IMR-90 (cell line): ENCODE data around the gene HOXA2. TPM values are rescaled to one million over a fixed set of nuclear protein-coding genes. Genes with fewer than 3 reads are reported as not detected.

Source experiments
- ATAC-seq: fragments of 200-7000 bp; cut with Tn5 transposase; 2 replicates; pipeline ENCODE4 v1.9.1; 2020; ENCODE audit warnings: low read depth, mild to moderate bottlenecking, moderate library complexity
- BruUV-seq: library from RNA; stranded (reverse); fragments of 400-500 nt; replicated peaks from 2 replicates; lab custom pipeline; 2021; lab: Mats Ljungman, UMichigan
- CTCF ChIA-PET: fragments of 300-600 bp; formaldehyde crosslinking; extraction: SDS; loops from one replicate; lab custom pipeline; 2021; ENCODE audit warnings: antibody characterized with exemption; lab: Yijun Ruan, JAX
- POLR2A ChIA-PET: fragments of 300-600 bp; sonication (Branson Sonifier 250); formaldehyde crosslinking; loops from one replicate; lab custom pipeline; 2022; ENCODE audit warnings: antibody characterized with exemption; ENCODE audit not compliant: unreplicated experiment; lab: Charles Lee
- DNase-seq: peaks from one replicate; pipeline ENCODE4 v3.0.0; 2013
- H2AFZ ChIP-seq: replicated peaks from 2 replicates; pipeline ENCODE3; 2013; ENCODE audit warnings: low read length, mild to moderate bottlenecking; ENCODE audit not compliant: poor library complexity
- H2AK5ac ChIP-seq: 2 replicates; pipeline ENCODE4 v1.6.1; 2013; ENCODE audit warnings: low read depth, low read length, inconsistent platforms
- H2AK9ac ChIP-seq: replicated peaks from 2 replicates; pipeline ENCODE3; 2013; ENCODE audit warnings: mild to moderate bottlenecking, low read depth, low read length, moderate library complexity; ENCODE audit not compliant: poor library complexity
- H2BK120ac ChIP-seq: 2 replicates; pipeline ENCODE4 v1.6.1; 2013; ENCODE audit warnings: low read depth, low read length, inconsistent platforms
- H2BK15ac ChIP-seq: 3 replicates; pipeline ENCODE4 v1.6.1; 2013; ENCODE audit warnings: low read depth, low read length, inconsistent platforms
- H2BK20ac ChIP-seq: 2 replicates; pipeline ENCODE4 v1.6.1; 2013; ENCODE audit warnings: low read depth, mild to moderate bottlenecking, inconsistent platforms, low read length, moderate library complexity
- H2BK5ac ChIP-seq: 2 replicates; pipeline ENCODE4 v1.6.1; 2013; ENCODE audit warnings: mild to moderate bottlenecking, low read depth, low read length, inconsistent platforms; ENCODE audit not compliant: poor library complexity, severe bottlenecking
- H3K14ac ChIP-seq: replicated peaks from 2 replicates; pipeline ENCODE4 v1.6.1; 2013; ENCODE audit warnings: low read depth, low read length, inconsistent platforms
- H3K18ac ChIP-seq: 2 replicates; pipeline ENCODE4 v1.6.1; 2013; ENCODE audit warnings: low read depth, low read length, control low read depth
- H3K23ac ChIP-seq: 2 replicates; pipeline ENCODE4 v1.6.1; 2013; ENCODE audit warnings: low read depth, low read length, inconsistent platforms
- H3K27ac ChIP-seq: 2 replicates; pipeline ENCODE4 v1.5.1; 2013; ENCODE audit warnings: mild to moderate bottlenecking, control low read depth, low read length; ENCODE audit not compliant: insufficient read depth
- H3K27me3 ChIP-seq: 2 replicates; pipeline ENCODE4 v1.6.1; 2013; ENCODE audit warnings: low read length; ENCODE audit not compliant: control insufficient read depth, insufficient read depth
- H3K36me3 ChIP-seq: 2 replicates; pipeline ENCODE4 v1.6.1; 2013; ENCODE audit warnings: low read length, mixed read lengths; ENCODE audit not compliant: control insufficient read depth, insufficient read depth
- H3K4ac ChIP-seq: 2 replicates; pipeline ENCODE4 v1.6.1; 2013; ENCODE audit warnings: low read depth, low read length, inconsistent platforms
- H3K4me1 ChIP-seq: 2 replicates; pipeline ENCODE4 v1.6.1; 2013; ENCODE audit warnings: low read length, mixed read lengths; ENCODE audit not compliant: control insufficient read depth, insufficient read depth
- H3K4me2 ChIP-seq: 2 replicates; pipeline ENCODE4 v1.6.1; 2013; ENCODE audit warnings: low read depth, mild to moderate bottlenecking, control low read depth, low read length, moderate library complexity
- H3K4me3 ChIP-seq: 2 replicates; pipeline ENCODE4 v1.5.1; 2013; ENCODE audit warnings: low read depth, mild to moderate bottlenecking, control low read depth, low read length, moderate library complexity; ENCODE audit not compliant: insufficient read depth
- H3K56ac ChIP-seq: 2 replicates; pipeline ENCODE4 v1.6.1; 2013; ENCODE audit warnings: low read length, inconsistent platforms; ENCODE audit not compliant: insufficient read depth; ENCODE audit errors: extremely low read depth
- H3K79me1 ChIP-seq, 2 experiments: 2 replicates each; pipeline ENCODE4 v1.6.1; 2013; ENCODE audit warnings: low read length in 2 of 2, inconsistent platforms in 1 of 2, low read depth in 1 of 2
- H3K9ac ChIP-seq: 2 replicates; pipeline ENCODE4 v1.6.1; 2013; ENCODE audit warnings: low read depth, low read length, control low read depth
- H3K9me1 ChIP-seq: 2 replicates; pipeline ENCODE4 v1.6.1; 2013; ENCODE audit warnings: low read length, inconsistent platforms; ENCODE audit not compliant: insufficient read depth
- H3K9me3 ChIP-seq: 2 replicates; pipeline ENCODE4 v1.6.1; 2013; ENCODE audit warnings: low read length; ENCODE audit not compliant: control insufficient read depth, insufficient read depth
- H4K20me1 ChIP-seq: 2 replicates; pipeline ENCODE4 v1.6.1; 2013; ENCODE audit warnings: low read length, inconsistent platforms; ENCODE audit not compliant: insufficient read depth
- H4K5ac ChIP-seq: 2 replicates; pipeline ENCODE4 v1.6.1; 2013; ENCODE audit warnings: mild to moderate bottlenecking, low read depth, low read length, control low read depth
- H4K8ac ChIP-seq, 2 experiments: 2 replicates each; pipeline ENCODE4 v1.6.1; 2013; ENCODE audit warnings: low read depth in 2 of 2, low read length in 2 of 2, control low read depth in 1 of 2, inconsistent platforms in 1 of 2
- H4K91ac ChIP-seq: 2 replicates; pipeline ENCODE4 v1.6.1; 2013; ENCODE audit warnings: low read depth, low read length, inconsistent platforms; ENCODE audit not compliant: insufficient read depth
- POLR2A ChIP-seq: IDR thresholded peaks from 2 replicates; pipeline ENCODE4 v1.6.1; 2012; ENCODE audit warnings: mild to moderate bottlenecking, low read depth, low read length
- RFX5 ChIP-seq: IDR thresholded peaks from 2 replicates; pipeline ENCODE4 v1.8.0; 2012; ENCODE audit warnings: low read depth, mild to moderate bottlenecking, low read length, moderate library complexity
- WGBS, 2 experiments: methylation state at CpG; one replicate each; pipeline versions ENCODE4 v1.1.5 to v1.1.7; 2013; ENCODE audit warnings: missing lambda C conversion rate in 2 of 2; ENCODE audit not compliant: insufficient read length in 1 of 2; ENCODE audit errors: extremely low coverage in 2 of 2; 5-methylcytosine and 5-hydroxymethylcytosine counted together
- dilution Hi-C: fragments of 300-500 bp; cut with HindIII; formaldehyde crosslinking; loops from one replicate; pipeline ENCODE4 v1.14.3; 2018; ENCODE audit warnings: low sequenced_read_pairs; ENCODE audit not compliant: unreplicated experiment
- in situ Hi-C: fragments of 300-500 bp; cut with MboI; formaldehyde crosslinking; loops from 3 replicates; pipeline ENCODE4 v1.14.3; 2019; ENCODE audit warnings: low sequenced_read_pairs, inconsistent platforms, mixed read lengths
- intact Hi-C: fragments of 100-400 bp; cut with micrococcal nuclease; formaldehyde crosslinking; loops from 2 replicates; pipeline ENCODE4 v1.10.0; 2022
- polyA plus RNA-seq, 3 experiments: library from polyadenylated mRNA; depleted of rRNA; stranded (reverse); fragments of >200 nt; gene quantifications; 2 replicates each; pipeline ENCODE4 v1.2.3, GENCODE V29; 2012; ENCODE audit warnings: low replicate concordance in 1 of 3
- total RNA-seq: library from RNA; depleted of rRNA; stranded (reverse); fragments of >200 nt; gene quantifications from 2 replicates; pipeline ENCODE4 v1.2.3, GENCODE V29; 2012

HOXA2 gene
- total and polyA plus RNA-seq, 2 of the 4 experiments (the other 2 are of a cell fraction): 1.6 to 3.9 TPM

DNA sequence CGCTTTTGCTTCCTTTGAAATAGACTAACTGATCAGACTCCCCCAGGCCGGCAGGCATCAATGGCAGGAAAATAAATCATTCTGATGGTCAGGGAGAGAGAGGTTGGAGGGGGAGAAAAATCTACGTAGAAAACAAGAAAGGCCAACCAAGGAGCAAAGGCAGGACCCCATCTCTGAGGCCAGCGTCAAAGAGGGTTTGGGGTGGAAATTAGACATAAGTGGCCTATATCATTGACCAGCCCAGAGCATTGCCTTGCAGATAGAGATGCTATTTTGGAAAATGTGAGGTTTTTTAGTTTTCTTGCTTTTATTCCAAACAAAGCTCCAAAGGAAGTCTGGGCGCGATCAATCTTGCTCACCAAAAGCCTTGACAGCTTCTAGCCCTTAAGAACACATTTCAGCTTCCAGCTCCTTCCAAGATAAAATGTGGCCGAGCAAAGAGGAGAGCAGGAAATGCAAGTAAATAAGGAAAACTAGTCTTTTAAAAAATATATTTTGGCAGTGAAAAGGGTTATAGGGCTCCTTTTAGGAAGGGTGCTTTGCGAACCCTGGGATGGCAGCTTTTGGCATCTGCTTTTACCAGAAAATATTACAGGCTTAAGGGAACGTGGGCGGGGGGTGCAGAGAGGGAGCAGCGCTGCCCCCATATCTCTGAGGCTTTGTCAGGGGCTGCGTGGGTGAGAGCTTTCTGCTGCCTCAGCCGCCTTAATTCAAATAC, 2.0 kb upstream of the HOXA2 start:
- peak overlapping the region; percentile 36; the same call in 1 of the 2 replicates for H2AK5ac ChIP-seq
- peaks cover 0 to 26% of the 10 kb centered on the region in 2 experiments; a peak in 2 of 4 replicates for H3K79me1 ChIP-seq
- H3K4me3 ChIP-seq: no peak overlapping the region
- H2AK9ac ChIP-seq: peak overlapping the region; percentile 35
- ChIA-PET CTCF (interaction anchor here (0.8 to 1.7 kb wide), 2 partner anchors 18 to 247 kb away, joined by 3 to 5 read pairs; no protein-coding TSS in a partner anchor), POLR2A (interaction anchor here (0.7 kb wide), 1 partner anchor 15 kb away, joined by 3 read pairs; no protein-coding TSS in a partner anchor)
- H4K91ac ChIP-seq: peak overlapping the region; percentile 86
- peak overlapping the region; percentile 80 for H2BK15ac ChIP-seq
- intact Hi-C loops: loop anchor here (1.0 kb wide), 1 partner anchor 11 kb away; no protein-coding TSS in a partner anchor
- H4K20me1 ChIP-seq: peaks cover 5% of the 10 kb centered on the region; the same call in 1 of the 2 replicates
- peaks cover 10% of the 10 kb centered on the region; the same call in 1 of the 2 replicates for H3K36me3 ChIP-seq
- H3K23ac ChIP-seq: peak overlapping the region; percentile 96
- H3K18ac ChIP-seq: peak overlapping the region; percentile 84
- H3K56ac ChIP-seq: peak overlapping the region; percentile 76
- H4K8ac ChIP-seq: peak overlapping the region; percentile 20 to 84
- H2BK5ac ChIP-seq: peak overlapping the region; percentile 95
- peak overlapping the region; percentile 91 for H3K4ac ChIP-seq
- dilution Hi-C loops: no loop called here
- DNase-seq (peak; percentile 78), ATAC-seq (no peak)
- H3K27me3 ChIP-seq: no peaks in the 10 kb centered on the region
- H4K5ac ChIP-seq: peak overlapping the region; percentile 8
- WGBS, 2 experiments: 13% methylated on average over 3 of the region's 13 CpGs; no CpG with 5 or more reads in 1 of the 2 experiments
- H3K9me1 ChIP-seq: peaks cover 5% of the 10 kb centered on the region; the same call in 1 of the 2 replicates
- H3K9me3 ChIP-seq: no peaks in the 10 kb centered on the region
- H3K14ac ChIP-seq: peak overlapping the region; percentile 81
- in situ Hi-C loops: loop anchor here (5.0 to 10.0 kb wide), 4 partner anchors 38 to 1242 kb away; partner anchors contain the start of gene HOXA5
- TF ChIP-seq POLR2A (peak; percentile 19; the same call in 1 of the 2 replicates), RFX5 (no peak)
- H3K9ac ChIP-seq: peak overlapping the region; percentile 93
- peak overlapping the region; percentile 96 for H3K27ac ChIP-seq
- H2BK120ac ChIP-seq: peak overlapping the region; percentile 84
- BruUV-seq: no TSS peak
- H3K4me1 ChIP-seq: peaks cover 43% of the 10 kb centered on the region
- H2AFZ ChIP-seq: peak overlapping the region; percentile 2
- H3K4me2 ChIP-seq: peak overlapping the region; percentile 96
- peak overlapping the region; percentile 82; the same call in 1 of the 2 replicates for H2BK20ac ChIP-seq
